H1 (cell line): ENCODE measurements around the gene TYW5. TPM values are rescaled to one million over a fixed set of nuclear protein-coding genes. Genes with fewer than 3 reads are reported as not detected.
A peak's percentile ranks its signal among the peaks of the same experiment; 100 is the strongest.

Experiments
- CTCF ChIA-PET: fragments of 300-600 bp; sonication (Branson Sonifier 250); formaldehyde crosslinking; loops from one replicate; lab custom pipeline; 2021; ENCODE audit not compliant: partially characterized antibody; lab: Charles Lee
- POLR2A ChIA-PET: fragments of 300-600 bp; sonication (Branson Sonifier 250); formaldehyde crosslinking; loops from one replicate; lab custom pipeline; 2021; ENCODE audit warnings: inconsistent platforms; ENCODE audit not compliant: partially characterized antibody; lab: Charles Lee
- DNase-seq, 2 experiments: peaks; one replicate each; pipeline versions ENCODE4 v3.0.0 to v3.0.0-alpha.2; 2010 to 2022; ENCODE audit warnings: low spot score in 2 of 2, low read depth in 1 of 2, mixed read lengths in 1 of 2
- FAIRE-seq: peaks from 2 replicates; lab custom pipeline; 2011; peaks lifted over from hg19 to GRCh38; lab: Jason Lieb, UNC
- H2AFZ ChIP-seq: 2 replicates; pipeline ENCODE4 v1.8.1; 2012; ENCODE audit warnings: low read length, inconsistent platforms
- H2AK5ac ChIP-seq: 2 replicates; pipeline ENCODE4 v1.6.1; 2013; ENCODE audit warnings: low read depth, low read length
- H2BK120ac ChIP-seq: replicated peaks from 2 replicates; pipeline ENCODE3; 2013; ENCODE audit warnings: low read depth, low read length, inconsistent platforms
- H2BK12ac ChIP-seq: 2 replicates; pipeline ENCODE4 v1.6.1; 2013; ENCODE audit warnings: low read depth, low read length
- H2BK15ac ChIP-seq: 2 replicates; pipeline ENCODE4 v1.6.1; 2013; ENCODE audit warnings: low read length
- H2BK20ac ChIP-seq: 2 replicates; pipeline ENCODE4 v1.6.1; 2013; ENCODE audit warnings: low read length
- H2BK5ac ChIP-seq: 2 replicates; pipeline ENCODE4 v1.6.1; 2013; ENCODE audit warnings: low read depth, low read length
- H3K14ac ChIP-seq: 2 replicates; pipeline ENCODE4 v1.6.1; 2013; ENCODE audit warnings: inconsistent platforms; ENCODE audit not compliant: insufficient read length
- H3K18ac ChIP-seq: 2 replicates; pipeline ENCODE4 v1.6.1; 2013; ENCODE audit warnings: low read length; ENCODE audit errors: extremely low read depth
- H3K23ac ChIP-seq: 2 replicates; pipeline ENCODE4 v1.6.1; 2013; ENCODE audit warnings: inconsistent platforms; ENCODE audit not compliant: insufficient read length
- H3K23me2 ChIP-seq: 2 replicates; pipeline ENCODE4 v1.6.1; 2013; ENCODE audit warnings: low read depth, low read length
- H3K27ac ChIP-seq: 2 replicates; pipeline ENCODE4 v1.6.1; 2011; ENCODE audit warnings: low read depth, low read length, inconsistent platforms
- H3K27me3 ChIP-seq, 4 experiments: replicated peaks in 1 of 4; 1 replicate in 1 of 4; 2 replicates in 3 of 4; pipeline versions ENCODE4 v1.6.1 to v1.8.1; 2011 to 2013; ENCODE audit warnings: low read length in 3 of 4, mild to moderate bottlenecking in 3 of 4, inconsistent platforms in 2 of 4, mixed read lengths in 2 of 4, moderate library complexity in 1 of 4; ENCODE audit not compliant: control insufficient read depth in 3 of 4, insufficient read depth in 3 of 4; ENCODE audit errors: extremely low read depth in 1 of 4
- H3K36me3 ChIP-seq, 4 experiments: 2 replicates each; pipeline versions ENCODE4 v1.6.1 to v1.8.1; 2011 to 2013; ENCODE audit warnings: mild to moderate bottlenecking in 4 of 4, low read length in 3 of 4, moderate library complexity in 2 of 4, control low read depth in 1 of 4, inconsistent platforms in 1 of 4; ENCODE audit not compliant: insufficient read depth in 4 of 4, control insufficient read depth in 2 of 4
- H3K4ac ChIP-seq: replicated peaks from 2 replicates; pipeline ENCODE3; 2013; ENCODE audit warnings: low read length, low read depth, mixed read lengths, inconsistent platforms; ENCODE audit not compliant: insufficient read length
- H3K4me1 ChIP-seq, 4 experiments: replicated peaks in 1 of 4; 1 replicate in 1 of 4; 2 replicates in 3 of 4; pipeline versions ENCODE4 v1.6.1 to v1.8.1; 2011 to 2013; ENCODE audit warnings: low read length in 3 of 4, inconsistent platforms in 2 of 4, mixed read lengths in 1 of 4; ENCODE audit not compliant: insufficient read depth in 4 of 4, control insufficient read depth in 3 of 4
- H3K4me2 ChIP-seq, 2 experiments: 2 replicates each; pipeline versions ENCODE4 v1.6.1 to v1.8.1; 2011 to 2013; ENCODE audit warnings: low read depth in 2 of 2, low read length in 2 of 2, control low read depth in 1 of 2, inconsistent platforms in 1 of 2, mild to moderate bottlenecking in 1 of 2; ENCODE audit not compliant: insufficient read depth in 1 of 2
- H3K4me3 ChIP-seq, 4 experiments: fragments of 200-600, 300-600 bp in 1 of 4; sonication (generic), shearing (Covaris generic), sonication (Bioruptor Twin) in 1 of 4; 2 replicates each; pipeline versions ENCODE4 v1.5.1 to v1.8.1; 2011 to 2016; ENCODE audit warnings: low read length in 4 of 4, low read depth in 3 of 4, control low read depth in 2 of 4, inconsistent platforms in 2 of 4, mild to moderate bottlenecking in 2 of 4, mixed read lengths in 1 of 4, moderate library complexity in 1 of 4; ENCODE audit not compliant: insufficient read depth in 2 of 4; ENCODE audit errors: extremely low read depth in 1 of 4
- H3K56ac ChIP-seq: replicated peaks from 2 replicates; pipeline ENCODE3; 2013; ENCODE audit warnings: low read depth, mild to moderate bottlenecking, mixed read lengths, low read length, inconsistent platforms; ENCODE audit not compliant: insufficient read length
- H3K79me1 ChIP-seq: 2 replicates; pipeline ENCODE4 v1.6.1; 2013; ENCODE audit warnings: low read depth, low read length, control low read depth
- H3K79me2 ChIP-seq, 2 experiments: 2 replicates each; pipeline versions ENCODE4 v1.6.1 to v1.8.1; 2012 to 2013; ENCODE audit warnings: low read length in 2 of 2, mild to moderate bottlenecking in 2 of 2, inconsistent platforms in 1 of 2; ENCODE audit not compliant: insufficient read depth in 2 of 2, control insufficient read depth in 1 of 2
- H3K9ac ChIP-seq, 4 experiments: replicated peaks in 1 of 4; 1 replicate in 1 of 4; 2 replicates in 3 of 4; pipeline versions ENCODE4 v1.6.1 to v1.8.1; 2011 to 2013; ENCODE audit warnings: low read depth in 3 of 4, low read length in 3 of 4, control low read depth in 2 of 4, mild to moderate bottlenecking in 2 of 4, moderate library complexity in 2 of 4, inconsistent platforms in 1 of 4; ENCODE audit errors: extremely low read depth in 1 of 4
- H3K9me3 ChIP-seq, 2 experiments: 2 replicates each; pipeline versions ENCODE4 v1.6.1 to v1.8.1; 2012 to 2013; ENCODE audit warnings: mild to moderate bottlenecking in 2 of 2, moderate library complexity in 2 of 2, control low read depth in 1 of 2, inconsistent platforms in 1 of 2, low read depth in 1 of 2, low read length in 1 of 2, mixed read lengths in 1 of 2; ENCODE audit not compliant: insufficient read depth in 2 of 2
- H4K20me1 ChIP-seq, 2 experiments: replicated peaks in 1 of 2; 2 replicates each; pipeline versions ENCODE3 to v1.8.1; 2011 to 2013; ENCODE audit warnings: inconsistent platforms in 2 of 2, low read length in 2 of 2, mild to moderate bottlenecking in 1 of 2; ENCODE audit not compliant: insufficient read depth in 2 of 2, control insufficient read depth in 1 of 2
- H4K5ac ChIP-seq: 2 replicates; pipeline ENCODE4 v1.6.1; 2013; ENCODE audit warnings: low read length, low read depth, mixed read lengths, inconsistent platforms; ENCODE audit not compliant: insufficient read length
- H4K8ac ChIP-seq: 2 replicates; pipeline ENCODE4 v1.8.0; 2013; ENCODE audit warnings: mild to moderate bottlenecking, moderate library complexity, low read length, inconsistent platforms; ENCODE audit not compliant: insufficient read depth; ENCODE audit errors: extremely low read depth
- H4K91ac ChIP-seq: replicated peaks from 2 replicates; pipeline ENCODE3; 2013; ENCODE audit warnings: low read length, mixed read lengths, inconsistent platforms; ENCODE audit not compliant: insufficient read length
- ATF2 ChIP-seq: IDR thresholded peaks from 2 replicates; pipeline ENCODE4 v1.6.1; 2012; ENCODE audit warnings: low read length, inconsistent platforms
- JUN ChIP-seq: IDR thresholded peaks from 2 replicates; pipeline ENCODE4 v1.6.1; 2011; ENCODE audit warnings: low read depth, mild to moderate bottlenecking, improper control_type of control experiment, low read length
- NANOG ChIP-seq: IDR thresholded peaks from 2 replicates; pipeline ENCODE4 v1.6.1; 2011; ENCODE audit warnings: low read length, low read depth, mild to moderate bottlenecking, inconsistent platforms; ENCODE audit not compliant: insufficient read depth, poor library complexity, severe bottlenecking
- USF2 ChIP-seq: IDR thresholded peaks from 2 replicates; pipeline ENCODE4 v1.6.1; 2011; ENCODE audit warnings: low read length, improper control_type of control experiment
- ZNF274 ChIP-seq: IDR thresholded peaks from 2 replicates; pipeline ENCODE4 v1.7.0; 2012; ENCODE audit warnings: low read length, borderline replicate concordance; ENCODE audit errors: extremely low read depth
- WGBS, 2 experiments: shearing (Covaris generic) in 1 of 2; methylation state at CpG; one replicate each; pipeline versions ENCODE4 v1.1.6 to v1.1.7; 2013 to 2015; ENCODE audit warnings: low lambda C conversion rate in 2 of 2, mixed read lengths in 2 of 2, inconsistent platforms in 1 of 2, low coverage in 1 of 2, missing lambda C conversion rate in 1 of 2; ENCODE audit not compliant: insufficient replicate concordance in 2 of 2, insufficient coverage in 1 of 2, insufficient read length in 1 of 2; ENCODE audit errors: extremely low coverage in 1 of 2, missing lambda C conversion rate in 1 of 2; 5-methylcytosine and 5-hydroxymethylcytosine counted together
- polyA plus RNA-seq, 7 experiments: library from polyadenylated mRNA; depleted of rRNA in 3 of 7; stranded (reverse) in 5 of 7; unstranded in 2 of 7; fragments of >200 nt in 5 of 7; fragments of 200-250 nt in 2 of 7; gene quantifications; 1 replicate in 5 of 7; 2 replicates in 1 of 7; 4 replicates in 1 of 7; pipeline versions ENCODE4 v1.2.1 to v1.2.3, GENCODE V29; 2011 to 2013; ENCODE audit warnings: missing spikeins in 2 of 7, mixed read lengths in 2 of 7
- total RNA-seq: library from RNA; stranded (reverse); fragmentation: NEBNext Ultra II Directional; extraction: Animal tissue kit (Norgen Biotek cat#: 25700); gene quantifications from 2 replicates; pipeline ENCODE4 v1.2.1, GENCODE V29; 2021

Gene TYW5
- total and polyA plus RNA-seq, 2 of the 8 experiments (the other 6 are each of a cell fraction or from before 2014, with no cell fraction given): 5.4 to 11.3 TPM

GRCh38 chr2:199958014-199958413 lies 2.7 kb upstream of the TYW5 start:
- 89% methylated on average over 4 of the region's 4 CpGs; no CpG with 5 or more reads in 1 of the 2 experiments for WGBS, 2 experiments
- H3K4me1 ChIP-seq: peaks cover 0 to 7% (median 1%) of the 10 kb centered on the region in 4 experiments; a peak in 4 of 7 replicates
- peaks cover 5 to 51% (median 21%) of the 10 kb centered on the region in 4 experiments; a peak in 5 of 8 replicates for H3K36me3 ChIP-seq
- H4K5ac ChIP-seq: no peak overlapping the region
- H3K4ac ChIP-seq: no peak overlapping the region
- ChIA-PET POLR2A (no interaction called here), CTCF (interaction anchor here (0.6 to 0.8 kb wide), 2 partner anchors 16 to 100 kb away, joined by 3 read pairs; no protein-coding TSS in a partner anchor)
- no peak overlapping the region for H2AK5ac ChIP-seq
- H2BK15ac ChIP-seq: no peak overlapping the region
- no peak overlapping the region for H4K8ac ChIP-seq
- peaks cover 4% of the 10 kb centered on the region; the same call in 1 of the 2 replicates for H3K79me1 ChIP-seq
- FAIRE-seq: no peak
- H3K23ac ChIP-seq: no peak overlapping the region
- H3K79me2 ChIP-seq: peaks cover 17 to 53% of the 10 kb centered on the region in 2 experiments
- no peak overlapping the region for H3K18ac ChIP-seq
- H3K4me3 ChIP-seq: no peak overlapping the region
- no peak overlapping the region for H2AFZ ChIP-seq
- H4K20me1 ChIP-seq: peaks cover 2 to 3% of the 10 kb centered on the region in 2 experiments
- DNase-seq: no peak
- no peak overlapping the region for H2BK5ac ChIP-seq
- no peak overlapping the region for H2BK12ac ChIP-seq
- no peak overlapping the region for H2BK120ac ChIP-seq
- H3K14ac ChIP-seq: no peak overlapping the region
- no peak overlapping the region for H3K56ac ChIP-seq
- no peaks in the 10 kb centered on the region for H3K27me3 ChIP-seq
- H3K9ac ChIP-seq: no peak overlapping the region
- TF ChIP-seq NANOG (no peak), USF2 (no peak), ATF2 (no peak), JUN (no peak), ZNF274 (no peak)
- TF ChIP-seq, all 59 proteins: peak for 0
- Histone ChIP-seq H2BK20ac (no peak overlapping the region), H3K9me3 (no peaks in the 10 kb centered on the region), H3K23me2 (peaks cover 3% of the 10 kb centered on the region), H3K27ac (no peak overlapping the region), H4K91ac (no peak overlapping the region), H3K4me2 (peak overlapping the region in 1 of 2 experiments; percentile 77; a peak in 1 of 4 replicates)
